ENCODE results near the gene ACTN1. TPM values are rescaled to one million over a fixed set of nuclear protein-coding genes. Genes with fewer than 3 reads are reported as not detected.

Gene ACTN1
- total and polyA plus RNA-seq, 2 of the 8 experiments (the other 6 are each of a cell fraction or from before 2014, with no cell fraction given), result 236 to 262 TPM

- H3K4me3 ChIP-seq (ENCODE audit: extremely low read depth in 1 of 4, insufficient read depth in 2 of 4, low read depth in 3 of 4, low read length in 4 of 4), result no peak overlapping the region
- no peak overlapping the region for H3K27ac ChIP-seq (ENCODE audit: low read depth, low read length)
- H2BK20ac ChIP-seq (ENCODE audit: low read length), result no peak overlapping the region
- no peak overlapping the region for H2AFZ ChIP-seq (ENCODE audit: low read length)
- no peak overlapping the region for H3K56ac ChIP-seq (replicated peaks; ENCODE audit: insufficient read length, low read depth, low read length)
- no peaks in the 10 kb centered on the region for H3K9me3 ChIP-seq (ENCODE audit: insufficient read depth in 2 of 2, low read depth in 1 of 2, low read length in 1 of 2)
- no peak overlapping the region for H3K4ac ChIP-seq (replicated peaks; ENCODE audit: insufficient read length, low read depth, low read length)
- peaks cover 0 to 8% (median under 1%) of the 10 kb centered on the region in 4 experiments; a peak in 5 of 7 replicates for H3K4me1 ChIP-seq (replicated peaks in 1 of 4; ENCODE audit: control insufficient read depth in 3 of 4, insufficient read depth in 4 of 4, low read length in 3 of 4)
- H3K14ac ChIP-seq (ENCODE audit: insufficient read length), result no peak overlapping the region
- H3K79me1 ChIP-seq (ENCODE audit: low read depth, low read length), result no peaks in the 10 kb centered on the region
- ChIA-PET CTCF (ENCODE audit: partially characterized antibody) (interaction anchor here (1.1 kb wide), 1 partner anchor 9 kb away, joined by 4 read pairs; no protein-coding TSS in a partner anchor), POLR2A (ENCODE audit: partially characterized antibody) (interaction anchor here (3.1 kb wide), 1 partner anchor 17 kb away, joined by 9 read pairs; no protein-coding TSS in a partner anchor)
- no peak for FAIRE-seq
- no peak overlapping the region for H2BK15ac ChIP-seq (ENCODE audit: low read length)
- H3K27me3 ChIP-seq (replicated peaks in 1 of 4; ENCODE audit: control insufficient read depth in 3 of 4, extremely low read depth in 1 of 4, insufficient read depth in 3 of 4, low read length in 3 of 4), result no peaks in the 10 kb centered on the region; a peak in 1 of 7 replicates
- no peaks in the 10 kb centered on the region for H3K79me2 ChIP-seq (ENCODE audit: control insufficient read depth in 1 of 2, insufficient read depth in 2 of 2, low read length in 2 of 2)
- TF ChIP-seq CHD2 (IDR thresholded peaks at IDR 0.05; ENCODE audit: low read length) (no peak), RNF2 (IDR thresholded peaks at IDR 0.05; ENCODE audit: borderline replicate concordance, low read depth, low read length, missing control alignments, poor library complexity, severe bottlenecking) (no peak), CBX5 (IDR thresholded peaks at IDR 0.05; ENCODE audit: low read depth, low read length) (no peak), MAFK (IDR thresholded peaks at IDR 0.05; ENCODE audit: low read depth, low read length) (no peak), MAX (IDR thresholded peaks at IDR 0.05) (no peak), EZH2 (IDR thresholded peaks at IDR 0.05; ENCODE audit: low read depth, low read length, severe bottlenecking) (no peak), PHF8 (conservative IDR thresholded peaks at IDR 0.05; ENCODE audit: low read depth, low read length) (no peak), TAF1 (IDR thresholded peaks at IDR 0.05; ENCODE audit: low read depth, low read length) (no peak), YY1 (IDR thresholded peaks at IDR 0.05; ENCODE audit: low read depth, low read length) (no peak), CREB1 (IDR thresholded peaks at IDR 0.05) (no peak), CTBP2 (IDR thresholded peaks at IDR 0.05; ENCODE audit: borderline replicate concordance, insufficient read depth, insufficient read length, low read length) (no peak), FOSL1 (IDR thresholded peaks at IDR 0.05; ENCODE audit: insufficient read depth, low read depth, low read length) (no peak), POLR2AphosphoS5 (IDR thresholded peaks at IDR 0.05; ENCODE audit: low read depth, low read length) (no peak)
- no peak overlapping the region for H2BK120ac ChIP-seq (replicated peaks; ENCODE audit: low read depth, low read length)
- H3K9ac ChIP-seq (replicated peaks in 1 of 4; ENCODE audit: extremely low read depth in 1 of 4, low read depth in 3 of 4, low read length in 3 of 4), result no peak overlapping the region
- H4K20me1 ChIP-seq (replicated peaks in 1 of 2; ENCODE audit: control insufficient read depth in 1 of 2, insufficient read depth in 2 of 2, low read length in 2 of 2), result no peaks in the 10 kb centered on the region
- H2BK5ac ChIP-seq (ENCODE audit: low read depth, low read length), result no peak overlapping the region
- H3K36me3 ChIP-seq (ENCODE audit: control insufficient read depth in 2 of 4, insufficient read depth in 4 of 4, low read length in 3 of 4), result no peaks in the 10 kb centered on the region
- no peak overlapping the region for H3K23ac ChIP-seq (ENCODE audit: insufficient read length)
- no peaks in the 10 kb centered on the region for H3K23me2 ChIP-seq (ENCODE audit: low read depth, low read length)
- H2BK12ac ChIP-seq (ENCODE audit: low read depth, low read length), result no peak overlapping the region
- H3K18ac ChIP-seq (ENCODE audit: extremely low read depth, low read length), result no peak overlapping the region
- H3K4me2 ChIP-seq (ENCODE audit: insufficient read depth in 1 of 2, low read depth in 2 of 2, low read length in 2 of 2), result no peak overlapping the region
- H4K91ac ChIP-seq (replicated peaks; ENCODE audit: insufficient read length, low read length), result no peak overlapping the region
- DNase-seq (ENCODE audit: low read depth in 1 of 2, low spot score in 2 of 2), result no peak
- 88% methylated on average over 2 of the region's 2 CpGs; no CpG with 5 or more reads in 1 of the 2 experiments for WGBS, 2 experiments (ENCODE audit: extremely low coverage in 1 of 2, insufficient coverage in 1 of 2, insufficient read length in 1 of 2, insufficient replicate concordance in 2 of 2, low coverage in 1 of 2, low lambda C conversion rate in 2 of 2, missing lambda C conversion rate in 1 of 2)
- no peak overlapping the region for H4K5ac ChIP-seq (ENCODE audit: insufficient read length, low read depth, low read length)
- no peak overlapping the region for H2AK5ac ChIP-seq (ENCODE audit: low read depth, low read length)
- no peak overlapping the region for H4K8ac ChIP-seq (ENCODE audit: extremely low read depth, insufficient read depth, low read length)
These were observed 15.0 kb upstream of the ACTN1 start for GRCh38 chr14:68994056-68994455.

All from H1 (cell line).